Lower leg skin (tissue), 3 donors: Measurements from ENCODE around the gene DPM3.

Experiments
- POLR2A ChIP-seq, 2 donors: fragments of 450-650 bp; IDR thresholded peaks; one replicate each; pipeline ENCODE4 v1.6.1; 2016 to 2017; ENCODE audit warnings: antibody characterized with exemption in 2 of 2, mild to moderate bottlenecking in 1 of 2, moderate library complexity in 1 of 2
- TF ChIP-seq, protein P1 (sequence below), 3 donors: fragments of 450-650 bp; IDR thresholded peaks; one replicate each; pipeline ENCODE4 v1.5.1; 2016; ENCODE audit warnings: antibody characterized with exemption in 3 of 3, mild to moderate bottlenecking in 3 of 3, moderate library complexity in 2 of 3

DNA sequence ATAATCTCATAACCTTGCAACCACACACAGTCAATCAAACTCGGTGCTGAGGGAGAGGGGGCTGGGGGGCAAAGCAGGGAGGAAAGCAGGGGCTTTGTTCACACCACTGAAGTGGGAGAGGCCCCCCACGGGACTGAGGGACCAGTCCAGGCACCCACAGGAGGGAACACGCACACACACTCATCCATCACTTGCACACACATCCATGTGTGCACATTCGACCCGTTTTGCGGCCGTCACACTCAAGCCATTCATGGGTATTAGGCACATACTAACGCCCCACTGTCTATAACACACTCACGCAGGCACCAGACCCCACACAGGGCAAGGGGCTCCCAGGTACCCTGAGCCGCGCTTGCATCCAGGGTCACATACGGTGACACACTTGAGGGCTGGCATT lies 47.7 kb downstream of the DPM3 start:
- TF ChIP-seq, protein P1, sequence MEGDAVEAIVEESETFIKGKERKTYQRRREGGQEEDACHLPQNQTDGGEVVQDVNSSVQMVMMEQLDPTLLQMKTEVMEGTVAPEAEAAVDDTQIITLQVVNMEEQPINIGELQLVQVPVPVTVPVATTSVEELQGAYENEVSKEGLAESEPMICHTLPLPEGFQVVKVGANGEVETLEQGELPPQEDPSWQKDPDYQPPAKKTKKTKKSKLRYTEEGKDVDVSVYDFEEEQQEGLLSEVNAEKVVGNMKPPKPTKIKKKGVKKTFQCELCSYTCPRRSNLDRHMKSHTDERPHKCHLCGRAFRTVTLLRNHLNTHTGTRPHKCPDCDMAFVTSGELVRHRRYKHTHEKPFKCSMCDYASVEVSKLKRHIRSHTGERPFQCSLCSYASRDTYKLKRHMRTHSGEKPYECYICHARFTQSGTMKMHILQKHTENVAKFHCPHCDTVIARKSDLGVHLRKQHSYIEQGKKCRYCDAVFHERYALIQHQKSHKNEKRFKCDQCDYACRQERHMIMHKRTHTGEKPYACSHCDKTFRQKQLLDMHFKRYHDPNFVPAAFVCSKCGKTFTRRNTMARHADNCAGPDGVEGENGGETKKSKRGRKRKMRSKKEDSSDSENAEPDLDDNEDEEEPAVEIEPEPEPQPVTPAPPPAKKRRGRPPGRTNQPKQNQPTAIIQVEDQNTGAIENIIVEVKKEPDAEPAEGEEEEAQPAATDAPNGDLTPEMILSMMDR (IDR thresholded peaks at IDR 0.05): no peak
- TF ChIP-seq POLR2A (IDR thresholded peaks at IDR 0.05): no peak
